Kidney epithelial cell (primary cell): Measurements from ENCODE around the gene TCP11L2. TPM values are rescaled to one million over a fixed set of nuclear protein-coding genes. Genes with fewer than 3 reads are reported as not detected.

ENCODE experiments used
- DNase-seq: peaks from one replicate; pipeline ENCODE4 v3.0.0-alpha.2; 2010; ENCODE audit warnings: low read depth
- H3K27me3 ChIP-seq: 2 replicates; pipeline ENCODE4 v1.6.0; 2011; ENCODE audit warnings: low read length; ENCODE audit not compliant: control insufficient read depth, insufficient read depth
- H3K36me3 ChIP-seq: 2 replicates; pipeline ENCODE4 v1.5.1; 2011; ENCODE audit warnings: low read length; ENCODE audit not compliant: control insufficient read depth, insufficient read depth
- H3K4me3 ChIP-seq: 2 replicates; pipeline ENCODE4 v1.5.1; 2011; ENCODE audit warnings: low read depth, mild to moderate bottlenecking, control low read depth, low read length
- total RNA-seq: library from RNA; depleted of rRNA; stranded (reverse); fragments of >200 nt; gene quantifications from 2 replicates; pipeline ENCODE4 v1.2.3, GENCODE V29; 2015
- TF ChIP-seq, protein P1 (sequence below): IDR thresholded peaks from 2 replicates; pipeline ENCODE4 v1.5.1; 2011; ENCODE audit warnings: mild to moderate bottlenecking, moderate library complexity, low read length, control low read depth, inconsistent platforms; ENCODE audit not compliant: insufficient read depth, poor library complexity, severe bottlenecking

The TCP11L2 gene
- total RNA-seq, 1 donor from 2014 or later, result 24.9 TPM

DNA sequence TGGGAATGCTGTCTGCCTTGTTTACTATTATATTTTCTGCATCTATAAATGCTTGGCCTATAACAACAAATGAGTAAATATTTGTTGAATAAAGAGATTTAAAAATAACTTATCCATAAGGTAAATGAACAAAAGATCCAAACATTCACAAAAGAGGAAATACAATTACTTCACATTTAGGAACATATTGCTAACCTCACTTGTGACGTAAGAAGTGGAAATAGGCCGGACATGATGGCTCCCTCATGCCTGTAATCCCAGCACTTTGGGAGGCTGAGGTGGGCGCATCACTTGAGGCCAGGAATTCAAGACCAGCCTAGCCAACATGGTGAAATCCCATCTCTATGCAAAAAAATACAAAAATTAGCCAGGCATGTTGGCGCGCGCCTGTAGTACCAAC lies 29.0 kb upstream of the TCP11L2 start:
- Histone ChIP-seq H3K36me3 (no peaks in the 10 kb centered on the region), H3K4me3 (no peak overlapping the region)

DNA sequence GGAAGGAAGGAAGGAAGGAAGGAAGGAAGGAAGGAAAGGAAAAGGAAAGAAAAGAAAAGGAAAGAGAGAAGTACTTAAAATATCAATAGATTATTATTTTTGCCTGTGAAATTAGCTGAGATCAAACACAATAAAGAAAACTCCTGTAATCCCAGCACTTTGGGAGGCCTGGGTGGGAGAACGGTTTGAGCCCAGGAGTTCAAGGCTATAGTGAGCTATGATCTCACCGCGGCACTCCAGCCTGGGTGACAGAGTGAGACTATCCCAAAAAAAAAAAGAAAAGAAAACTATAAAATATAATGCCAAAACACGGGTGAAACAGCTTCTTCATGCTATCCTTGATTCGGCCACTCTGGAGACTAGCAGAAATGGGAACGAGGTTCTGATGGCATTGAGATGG lies 28.5 kb upstream of the TCP11L2 start:
- DNase-seq, result no peak
- TF ChIP-seq, protein P1, sequence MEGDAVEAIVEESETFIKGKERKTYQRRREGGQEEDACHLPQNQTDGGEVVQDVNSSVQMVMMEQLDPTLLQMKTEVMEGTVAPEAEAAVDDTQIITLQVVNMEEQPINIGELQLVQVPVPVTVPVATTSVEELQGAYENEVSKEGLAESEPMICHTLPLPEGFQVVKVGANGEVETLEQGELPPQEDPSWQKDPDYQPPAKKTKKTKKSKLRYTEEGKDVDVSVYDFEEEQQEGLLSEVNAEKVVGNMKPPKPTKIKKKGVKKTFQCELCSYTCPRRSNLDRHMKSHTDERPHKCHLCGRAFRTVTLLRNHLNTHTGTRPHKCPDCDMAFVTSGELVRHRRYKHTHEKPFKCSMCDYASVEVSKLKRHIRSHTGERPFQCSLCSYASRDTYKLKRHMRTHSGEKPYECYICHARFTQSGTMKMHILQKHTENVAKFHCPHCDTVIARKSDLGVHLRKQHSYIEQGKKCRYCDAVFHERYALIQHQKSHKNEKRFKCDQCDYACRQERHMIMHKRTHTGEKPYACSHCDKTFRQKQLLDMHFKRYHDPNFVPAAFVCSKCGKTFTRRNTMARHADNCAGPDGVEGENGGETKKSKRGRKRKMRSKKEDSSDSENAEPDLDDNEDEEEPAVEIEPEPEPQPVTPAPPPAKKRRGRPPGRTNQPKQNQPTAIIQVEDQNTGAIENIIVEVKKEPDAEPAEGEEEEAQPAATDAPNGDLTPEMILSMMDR, result no peak
- no peaks in the 10 kb centered on the region for H3K27me3 ChIP-seq

More for the DNA sequence above, 29.0 kb upstream of the TCP11L2 start:
- no peak for DNase-seq
- TF ChIP-seq, protein P1, result no peak
- no peaks in the 10 kb centered on the region for H3K27me3 ChIP-seq

DNA sequence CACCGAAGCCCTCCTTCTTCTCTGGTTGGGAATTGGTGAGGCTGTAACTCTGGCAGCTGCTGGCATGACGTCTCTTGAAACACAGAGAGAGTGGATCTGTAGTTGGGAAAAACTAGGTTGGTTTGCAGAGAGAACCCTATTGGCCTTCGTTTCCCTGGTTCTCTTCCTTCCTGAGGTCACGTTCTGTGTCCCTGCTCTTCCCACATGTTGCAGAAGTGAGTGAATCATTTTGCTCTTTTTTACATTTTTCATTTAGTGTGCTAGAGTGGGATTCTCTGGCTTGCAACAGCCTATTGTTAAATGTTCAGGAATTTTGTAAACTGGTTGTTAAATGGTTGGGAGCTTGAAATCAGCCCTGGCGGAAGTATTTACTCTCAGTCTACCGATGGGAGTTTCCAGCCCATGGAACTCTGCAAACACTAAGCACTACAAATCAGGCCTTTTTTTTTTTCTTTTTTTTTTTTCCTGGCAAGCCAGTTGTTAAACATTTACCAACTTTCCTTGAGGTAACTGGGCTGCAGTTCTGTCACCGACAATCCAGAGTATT lies 27.9 kb upstream of the TCP11L2 start:
- TF ChIP-seq, protein P1, result no peak
- Histone ChIP-seq H3K4me3 (no peak overlapping the region), H3K27me3 (no peaks in the 10 kb centered on the region), H3K36me3 (no peaks in the 10 kb centered on the region)
- no peak for DNase-seq

More for the DNA sequence above, 28.5 kb upstream of the TCP11L2 start:
- no peak overlapping the region for H3K4me3 ChIP-seq
- no peaks in the 10 kb centered on the region for H3K36me3 ChIP-seq

DNA sequence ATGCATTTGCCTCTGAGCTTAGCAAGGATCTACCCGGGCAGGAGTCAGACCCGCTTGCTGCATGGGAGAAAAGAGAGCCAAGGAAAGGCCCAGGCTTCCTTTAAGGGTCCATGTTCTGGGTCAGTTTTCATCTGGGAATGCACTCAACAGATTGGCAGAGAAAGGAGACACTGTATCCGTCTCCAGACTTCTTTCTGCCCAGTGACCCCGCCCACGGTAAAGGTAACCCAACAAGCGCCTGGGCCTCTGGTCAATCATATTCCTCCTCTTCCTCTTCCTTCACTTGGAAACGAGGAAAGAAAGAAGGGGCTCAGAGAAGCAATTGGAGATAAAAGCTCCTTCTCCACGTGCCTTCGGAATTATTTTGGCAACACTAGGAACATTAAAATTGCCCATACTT lies 27.1 kb upstream of the TCP11L2 start:
- Histone ChIP-seq H3K36me3 (no peaks in the 10 kb centered on the region), H3K27me3 (no peaks in the 10 kb centered on the region), H3K4me3 (no peak overlapping the region)
- no peak for DNase-seq
- TF ChIP-seq, protein P1, result no peak

DNA sequence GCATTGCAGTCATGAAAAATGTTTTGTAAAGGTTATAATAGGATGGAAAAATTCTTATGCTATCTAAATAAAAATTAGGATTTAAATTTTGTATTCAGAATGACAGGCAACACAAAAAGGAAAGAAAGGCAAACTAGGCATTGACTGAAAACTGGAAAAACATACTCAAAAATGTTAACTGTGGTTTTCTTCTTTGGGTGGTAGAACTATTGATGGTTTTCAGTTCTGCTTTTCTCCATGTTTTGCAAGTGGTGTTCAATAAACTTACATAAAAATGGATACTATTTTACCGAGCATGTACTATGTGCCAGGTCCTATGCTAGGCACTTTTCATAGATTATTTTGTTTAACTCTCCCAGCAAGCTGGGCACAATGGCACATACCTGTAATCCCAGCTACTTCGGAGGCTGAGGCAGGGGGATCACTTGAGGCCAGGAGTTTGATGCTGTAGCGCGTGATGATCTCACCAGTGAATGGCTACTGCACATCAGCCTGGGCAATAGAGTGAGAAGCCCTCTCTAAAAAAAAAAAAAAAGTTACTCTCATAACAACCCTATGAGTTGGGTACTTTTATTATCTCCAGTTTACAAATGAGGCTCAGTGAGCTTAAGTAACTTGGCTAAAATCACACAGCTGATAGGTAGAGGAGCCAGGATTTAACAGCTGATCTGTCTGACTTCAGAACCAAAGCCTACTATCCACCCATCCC lies 26.3 kb upstream of the TCP11L2 start:
- Histone ChIP-seq H3K36me3 (no peaks in the 10 kb centered on the region), H3K4me3 (no peak overlapping the region), H3K27me3 (no peaks in the 10 kb centered on the region)
- TF ChIP-seq, protein P1, result no peak
- no peak for DNase-seq

DNA sequence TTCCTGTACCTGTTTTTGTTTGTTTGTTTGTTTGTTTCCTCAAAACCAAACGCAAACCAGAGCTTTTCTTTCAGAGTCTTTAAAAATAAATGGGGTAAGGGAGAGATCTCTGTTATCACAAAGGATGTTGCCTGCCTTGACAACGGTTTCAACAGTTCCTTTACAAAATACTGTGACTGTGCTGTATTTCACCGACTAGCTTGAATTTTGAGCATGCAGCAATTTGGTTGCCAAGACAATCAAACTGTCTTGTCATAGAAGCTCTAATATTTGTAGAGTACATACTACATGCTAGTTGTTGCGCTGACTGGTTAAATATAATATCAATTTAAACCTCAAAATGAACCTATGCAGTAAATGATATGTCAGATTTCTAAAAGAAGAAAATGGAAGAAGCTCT lies 22.4 kb upstream of the TCP11L2 start:
- no peaks in the 10 kb centered on the region for H3K36me3 ChIP-seq
- no peaks in the 10 kb centered on the region for H3K27me3 ChIP-seq
- no peak for DNase-seq
- no peak overlapping the region for H3K4me3 ChIP-seq
- TF ChIP-seq, protein P1, result no peak
